ENCODE results near the gene APOL5.
"Not testable (repeated sequence)": the region's sequence is repeated elsewhere in the genome, so short reads cannot be mapped to it uniquely, and the experiment has no call there.

Gene APOL5, protein sequence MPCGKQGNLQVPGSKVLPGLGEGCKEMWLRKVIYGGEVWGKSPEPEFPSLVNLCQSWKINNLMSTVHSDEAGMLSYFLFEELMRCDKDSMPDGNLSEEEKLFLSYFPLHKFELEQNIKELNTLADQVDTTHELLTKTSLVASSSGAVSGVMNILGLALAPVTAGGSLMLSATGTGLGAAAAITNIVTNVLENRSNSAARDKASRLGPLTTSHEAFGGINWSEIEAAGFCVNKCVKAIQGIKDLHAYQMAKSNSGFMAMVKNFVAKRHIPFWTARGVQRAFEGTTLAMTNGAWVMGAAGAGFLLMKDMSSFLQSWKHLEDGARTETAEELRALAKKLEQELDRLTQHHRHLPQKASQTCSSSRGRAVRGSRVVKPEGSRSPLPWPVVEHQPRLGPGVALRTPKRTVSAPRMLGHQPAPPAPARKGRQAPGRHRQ

DNA sequence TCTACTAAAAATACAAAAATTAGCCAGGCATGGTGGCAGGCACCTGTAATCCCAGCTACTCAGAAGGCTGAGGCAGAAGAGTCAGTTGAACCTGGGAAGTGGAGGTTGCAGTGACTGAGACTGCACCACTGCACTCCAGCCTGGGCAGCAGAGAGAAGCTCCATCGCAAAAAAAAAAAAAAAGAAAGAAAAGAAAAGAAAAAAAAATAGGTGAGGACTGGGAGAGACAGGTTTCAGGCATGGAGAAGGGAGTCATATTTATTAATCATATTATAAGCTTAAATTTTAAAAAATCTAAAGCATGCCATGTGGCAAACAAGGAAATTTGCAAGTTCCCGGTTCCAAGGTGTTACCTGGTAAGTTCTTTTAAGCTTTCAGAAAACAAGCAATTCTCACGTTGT is at the start of gene APOL5:
Gene APOL5 (plus strand): TSS at position 301 of the 400 bp plus-strand sequence. CDS start 0 bp downstream, at position 301.
- no peak for DNase-seq

GRCh38 chr22:35674335-35674734 is 43.3 kb upstream of the APOL5 start:
- DNase-seq, result no peak

GRCh38 chr22:35676065-35676464 is 41.6 kb upstream of the APOL5 start:
- DNase-seq, result not testable (repeated sequence)

DNA sequence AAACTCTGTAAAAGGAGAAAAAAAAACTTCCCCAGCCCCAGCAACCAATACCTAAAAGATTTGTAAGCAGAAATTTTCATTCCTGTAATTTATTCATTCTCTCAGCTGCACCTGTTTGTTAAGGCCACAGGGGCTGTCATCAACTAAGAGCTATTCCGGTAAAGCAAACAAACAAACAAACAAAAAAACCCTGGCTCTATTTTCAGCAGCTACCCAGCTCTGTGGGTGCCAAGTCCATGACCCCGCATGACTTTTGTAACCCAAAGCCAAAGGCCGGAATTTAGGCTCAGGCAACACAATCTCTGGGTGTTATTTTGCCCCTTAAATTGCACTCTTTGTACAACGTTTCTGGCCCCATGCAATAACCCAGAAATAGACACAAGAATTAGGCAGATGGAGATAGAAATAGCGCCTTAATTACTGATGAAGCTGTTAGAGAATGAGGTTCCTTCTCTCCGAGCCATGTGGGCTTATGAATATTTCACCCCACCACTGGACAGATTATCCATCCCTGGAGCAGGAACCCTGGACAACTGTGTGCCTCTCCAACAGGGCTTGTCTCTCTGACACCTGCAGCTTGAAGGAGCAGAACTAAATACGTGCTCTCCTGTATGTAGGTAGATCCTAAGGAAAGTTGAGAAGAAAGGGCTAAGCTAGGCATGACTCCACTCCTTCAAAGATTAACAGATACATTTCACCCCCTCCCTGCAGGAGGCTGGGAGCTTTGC is 40.0 kb upstream of the APOL5 start:
- DNase-seq, result no peak

DNA sequence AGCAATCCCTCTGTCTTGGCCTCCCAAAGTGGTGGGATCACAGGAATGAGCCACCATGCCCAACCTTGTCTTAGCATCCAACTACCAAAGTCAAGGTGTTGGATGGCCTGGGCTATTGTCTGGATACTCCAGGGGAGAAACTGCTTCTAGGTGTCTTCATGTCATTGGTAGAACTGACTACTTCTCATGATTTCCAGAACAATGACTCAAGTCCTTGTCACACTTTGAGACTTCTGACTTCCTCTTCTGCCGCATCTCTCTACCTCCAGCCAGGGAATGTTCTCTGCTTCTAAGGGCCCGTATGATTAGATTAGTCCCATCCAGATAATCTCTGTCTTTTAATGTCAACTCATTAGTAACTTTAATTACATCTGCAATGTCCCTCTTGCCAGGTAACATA is 38.8 kb upstream of the APOL5 start:
- no peak for DNase-seq

GRCh38 chr22:35679492-35679891 is 38.2 kb upstream of the APOL5 start:
- peak; percentile 21 for DNase-seq

- no peak for DNase-seq
Measured at GRCh38 chr22:35681454-35682052, 36.1 kb upstream of the APOL5 start.

DNA sequence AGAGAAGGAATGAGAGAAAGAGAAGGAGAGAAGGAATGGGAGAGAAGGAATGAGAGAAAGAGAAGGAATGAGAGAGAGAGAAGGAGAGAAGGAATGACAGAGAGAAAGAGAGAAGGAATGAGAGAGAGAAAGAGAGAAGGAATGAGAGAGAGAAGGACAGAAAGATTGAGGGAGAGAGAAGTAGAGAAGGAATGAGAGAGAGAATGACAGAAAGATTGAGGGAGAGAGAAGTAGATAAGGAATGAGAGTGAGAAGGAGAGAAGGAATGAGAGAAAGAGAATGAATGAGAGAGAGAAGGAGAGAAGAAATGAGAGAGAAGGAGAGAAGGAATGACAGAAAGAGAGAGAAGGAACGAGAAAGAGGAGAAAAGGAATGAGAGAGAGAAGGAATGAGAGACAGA is 34.1 kb upstream of the APOL5 start:
- DNase-seq, result no peak

GRCh38 chr22:35684270-35684700 is 33.4 kb upstream of the APOL5 start:
- peak; percentile 38 for DNase-seq

- no peak for DNase-seq
Measured at GRCh38 chr22:35684732-35685131, 32.9 kb upstream of the APOL5 start.

GRCh38 chr22:35685731-35686130 is 31.9 kb upstream of the APOL5 start:
- DNase-seq, result peak; percentile 40

GRCh38 chr22:35686298-35686697 is 31.4 kb upstream of the APOL5 start:
- DNase-seq, result no peak

GRCh38 chr22:35687461-35687860 is 30.2 kb upstream of the APOL5 start:
- no peak for DNase-seq

DNA sequence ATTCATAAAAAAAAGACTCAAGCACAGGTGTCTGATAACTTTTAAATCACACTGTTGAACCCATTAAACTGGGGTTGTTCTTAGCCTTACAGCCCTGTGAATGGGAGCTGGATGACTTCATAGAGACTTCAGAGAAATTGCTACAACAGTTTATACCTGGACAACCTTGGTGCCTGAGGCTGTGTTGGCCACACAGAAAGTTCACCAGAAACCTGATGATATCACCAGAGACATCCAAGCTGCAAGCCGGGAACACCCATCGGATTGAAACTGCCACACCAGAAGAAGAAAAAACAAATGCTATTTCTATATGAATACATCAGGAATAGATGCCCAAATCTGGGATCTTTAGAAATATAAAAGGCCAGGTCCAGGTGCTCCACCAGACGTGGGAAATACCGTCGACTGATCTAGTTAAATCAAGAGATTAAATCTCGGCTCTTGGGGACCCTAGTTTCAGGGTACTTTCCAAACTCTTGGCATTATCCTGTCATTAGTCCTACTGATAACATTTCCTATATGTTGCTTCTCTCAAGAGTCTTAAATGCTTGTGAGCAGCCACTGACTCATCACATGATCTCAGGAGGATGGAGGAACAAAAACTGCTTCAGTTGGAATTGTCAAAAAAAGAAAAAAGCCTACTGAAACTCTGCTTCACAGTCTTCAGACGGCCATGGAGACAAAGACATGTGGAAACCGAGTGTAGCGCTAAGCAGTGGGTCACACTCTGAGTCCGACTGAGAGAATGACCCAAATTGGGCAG is 28.6 kb upstream of the APOL5 start:
- DNase-seq, result no peak

DNA sequence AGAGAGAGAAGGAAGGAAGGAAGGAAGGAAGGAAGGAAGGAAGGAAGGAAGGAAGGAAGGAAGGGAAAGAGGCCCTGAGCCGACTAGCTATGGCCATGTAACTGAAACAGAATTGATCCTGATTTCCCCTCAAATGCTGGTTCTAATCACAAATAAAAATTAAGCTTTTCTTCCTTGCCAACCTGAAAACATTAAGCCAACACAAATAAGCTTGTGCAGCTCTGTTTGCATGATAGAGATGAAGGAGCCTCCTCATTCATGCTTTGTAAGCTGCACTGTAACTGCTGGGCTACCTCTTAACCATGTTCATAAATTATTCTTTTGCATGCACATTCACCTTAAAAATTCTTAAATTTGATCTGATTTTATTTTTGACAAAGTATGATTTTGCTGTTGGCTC is 27.7 kb upstream of the APOL5 start:
- DNase-seq, result no peak

GRCh38 chr22:35695202-35695601 is 22.5 kb upstream of the APOL5 start:
- no peak for DNase-seq

- DNase-seq, result no peak
Measured at GRCh38 chr22:35697142-35697541, 20.5 kb upstream of the APOL5 start.

GRCh38 chr22:35699852-35700251 is 17.8 kb upstream of the APOL5 start:
- not testable (repeated sequence) for DNase-seq

- no peak for DNase-seq
Measured at GRCh38 chr22:35703861-35704584, 13.6 kb upstream of the APOL5 start.

DNA sequence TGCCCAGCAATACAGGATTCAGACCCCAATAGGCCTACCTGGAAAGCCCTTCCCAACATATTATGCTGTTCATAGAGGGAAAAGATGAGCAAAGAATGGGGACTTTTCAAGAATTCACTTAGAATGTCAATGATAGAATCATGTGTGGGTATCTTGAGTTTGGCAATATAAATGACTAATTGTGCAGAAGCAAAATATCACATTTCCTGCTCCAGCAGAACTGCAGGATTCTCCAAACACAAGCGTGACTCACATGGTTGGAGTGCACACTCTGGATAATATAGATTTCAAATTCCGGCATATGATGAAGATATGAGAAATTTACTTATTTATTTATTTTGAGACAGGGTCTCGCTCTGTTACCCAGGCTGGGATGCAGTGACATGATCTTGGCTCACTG is 12.5 kb upstream of the APOL5 start:
- DNase-seq, result peak; percentile 89

GRCh38 chr22:35708453-35708852 is 9.2 kb upstream of the APOL5 start:
- no peak for DNase-seq

- DNase-seq, result no peak
Measured at GRCh38 chr22:35708917-35709316, 8.8 kb upstream of the APOL5 start.
